ENCODE data around the gene DCHS1. TPM values are rescaled to one million over a fixed set of nuclear protein-coding genes. Genes with fewer than 3 reads are reported as not detected.

Gene DCHS1
- total RNA-seq, 4 donors from 2014 or later, result 22.2 to 59.8 (median 37.8) TPM

DNA sequence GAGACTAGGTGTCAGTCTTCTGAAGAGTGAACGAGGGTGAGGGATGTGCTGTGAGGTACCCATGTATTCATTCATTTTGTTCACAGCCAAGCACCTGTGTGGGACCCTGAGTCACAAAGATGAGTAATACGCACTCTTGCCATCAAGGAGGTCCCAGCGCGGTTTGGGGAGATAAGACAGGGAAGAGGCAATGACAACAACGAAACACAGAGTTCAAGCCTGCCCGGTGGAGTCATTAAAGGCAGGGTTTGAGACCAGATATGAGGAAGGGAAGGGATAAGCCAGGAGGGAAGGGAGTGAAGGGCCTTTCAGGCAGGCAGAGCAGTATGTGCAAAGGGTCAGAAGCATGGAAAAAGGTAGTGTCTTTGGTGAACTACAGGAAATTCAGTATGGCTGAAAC, 4.6 kb downstream of the DCHS1 start:
- no peak overlapping the region for H3K4me3 ChIP-seq
- H3K27me3 ChIP-seq, result no peaks in the 10 kb centered on the region
- H3K36me3 ChIP-seq, result no peaks in the 10 kb centered on the region
- TF ChIP-seq POLR2AphosphoS5 (IDR thresholded peaks at IDR 0.05) (no peak), EP300 (IDR thresholded peaks at IDR 0.05) (no peak), POLR2A (IDR thresholded peaks at IDR 0.05) (no peak)
- TF ChIP-seq, protein P1, sequence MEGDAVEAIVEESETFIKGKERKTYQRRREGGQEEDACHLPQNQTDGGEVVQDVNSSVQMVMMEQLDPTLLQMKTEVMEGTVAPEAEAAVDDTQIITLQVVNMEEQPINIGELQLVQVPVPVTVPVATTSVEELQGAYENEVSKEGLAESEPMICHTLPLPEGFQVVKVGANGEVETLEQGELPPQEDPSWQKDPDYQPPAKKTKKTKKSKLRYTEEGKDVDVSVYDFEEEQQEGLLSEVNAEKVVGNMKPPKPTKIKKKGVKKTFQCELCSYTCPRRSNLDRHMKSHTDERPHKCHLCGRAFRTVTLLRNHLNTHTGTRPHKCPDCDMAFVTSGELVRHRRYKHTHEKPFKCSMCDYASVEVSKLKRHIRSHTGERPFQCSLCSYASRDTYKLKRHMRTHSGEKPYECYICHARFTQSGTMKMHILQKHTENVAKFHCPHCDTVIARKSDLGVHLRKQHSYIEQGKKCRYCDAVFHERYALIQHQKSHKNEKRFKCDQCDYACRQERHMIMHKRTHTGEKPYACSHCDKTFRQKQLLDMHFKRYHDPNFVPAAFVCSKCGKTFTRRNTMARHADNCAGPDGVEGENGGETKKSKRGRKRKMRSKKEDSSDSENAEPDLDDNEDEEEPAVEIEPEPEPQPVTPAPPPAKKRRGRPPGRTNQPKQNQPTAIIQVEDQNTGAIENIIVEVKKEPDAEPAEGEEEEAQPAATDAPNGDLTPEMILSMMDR (IDR thresholded peaks at IDR 0.05), result no peak
- no peak for ATAC-seq
- 41 to 83% methylated on average over 5 to 6 of the region's 6 CpGs for WGBS, 2 donors (ENCODE audit: low coverage in 1 of 2)
- no peak overlapping the region for H3K27ac ChIP-seq
- no peaks in the 10 kb centered on the region for H3K9me3 ChIP-seq
- peaks cover 0 to 67% (median 27%) of the 10 kb centered on the region in 3 donors for H3K4me1 ChIP-seq

DNA sequence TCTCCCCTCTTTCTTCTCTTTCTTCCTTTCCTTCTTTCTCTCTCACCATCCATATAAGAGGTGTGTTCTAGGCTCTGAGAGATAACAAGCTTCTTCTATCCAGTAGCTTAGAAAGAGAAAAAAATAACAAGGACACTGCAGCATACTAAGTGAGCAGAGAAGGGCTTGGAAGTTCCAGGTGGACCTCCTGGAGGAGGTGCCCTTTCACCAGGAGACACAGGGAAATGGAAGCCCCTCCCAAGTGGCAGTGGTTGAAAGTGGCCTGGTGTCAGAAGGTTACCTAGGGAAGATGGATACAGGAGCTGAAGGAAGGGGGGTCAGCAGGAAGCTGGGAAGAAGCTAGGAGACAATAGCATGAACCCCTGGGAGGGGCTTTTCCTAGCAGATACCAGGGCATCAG, 5.5 kb downstream of the DCHS1 start:
- Histone ChIP-seq H3K27ac (no peak overlapping the region), H3K27me3 (no peaks in the 10 kb centered on the region), H3K9me3 (no peaks in the 10 kb centered on the region), H3K4me1 (peaks cover 0 to 73% (median 30%) of the 10 kb centered on the region in 3 donors), H3K4me3 (no peak overlapping the region), H3K36me3 (peaks cover 0 to under 1% of the 10 kb centered on the region in 2 donors)
- TF ChIP-seq EP300 (IDR thresholded peaks at IDR 0.05), result no peak
- no peak for TF ChIP-seq POLR2A (IDR thresholded peaks at IDR 0.05)
- TF ChIP-seq POLR2AphosphoS5 (IDR thresholded peaks at IDR 0.05), result no peak
- TF ChIP-seq, protein P1 (IDR thresholded peaks at IDR 0.05), result no peak
- no peak for ATAC-seq

DNA sequence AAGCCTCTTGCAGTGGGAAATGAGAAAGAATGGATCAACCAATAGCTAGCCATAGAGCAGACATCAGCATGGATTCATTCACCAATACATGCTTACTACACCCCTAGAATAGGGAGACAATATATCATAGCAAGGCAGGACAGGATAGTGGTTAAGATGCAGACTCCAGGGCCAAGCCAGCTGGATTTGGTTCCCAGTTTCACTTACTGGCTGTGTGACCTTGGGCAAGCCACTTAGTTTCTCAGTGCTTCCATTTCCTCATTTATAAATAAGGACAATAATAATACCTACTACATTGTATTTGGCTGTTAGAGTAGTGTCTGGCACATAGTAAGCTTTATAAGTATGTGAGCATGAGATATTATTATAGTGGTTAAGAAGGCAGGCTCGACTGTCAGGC, 7.1 kb downstream of the DCHS1 start:
- TF ChIP-seq POLR2A (IDR thresholded peaks at IDR 0.05) (no peak), EP300 (IDR thresholded peaks at IDR 0.05) (no peak), POLR2AphosphoS5 (IDR thresholded peaks at IDR 0.05) (no peak)
- TF ChIP-seq, protein P1 (IDR thresholded peaks at IDR 0.05), result no peak
- H3K27ac ChIP-seq, result peak overlapping the region in 2 of 4 donors; percentile 70 to 81
- peaks cover 0 to 7% of the 10 kb centered on the region in 2 donors for H3K36me3 ChIP-seq
- H3K27me3 ChIP-seq, result no peaks in the 10 kb centered on the region
- WGBS, 2 donors (ENCODE audit: low coverage in 1 of 2), result 21 to 40% methylated on average over 1 of the region's 1 CpG
- H3K4me3 ChIP-seq, result no peak overlapping the region
- ATAC-seq, result no peak
- peaks cover 0 to 63% (median 27%) of the 10 kb centered on the region in 3 donors for H3K4me1 ChIP-seq
- H3K9me3 ChIP-seq, result no peaks in the 10 kb centered on the region

DNA sequence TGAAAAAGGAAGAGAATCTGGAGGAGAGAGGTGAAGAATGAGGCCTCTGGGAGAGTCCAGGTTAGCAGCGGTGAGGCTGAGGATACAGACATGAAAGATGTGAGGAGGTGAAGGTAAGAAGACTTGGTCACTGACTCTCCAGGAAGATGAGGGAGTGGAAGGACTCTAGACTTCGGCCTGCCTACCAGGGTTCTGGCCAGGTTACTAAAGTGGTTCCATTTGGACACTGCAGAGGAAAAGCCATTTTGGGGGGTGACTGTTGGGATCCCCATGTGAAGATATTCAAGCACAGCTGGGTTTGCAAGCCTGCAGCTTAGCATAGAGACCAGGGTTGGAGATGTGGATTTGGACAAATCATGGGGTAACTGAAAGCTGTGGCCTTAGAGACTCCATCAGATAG, 7.8 kb downstream of the DCHS1 start:
- Histone ChIP-seq H3K27me3 (no peaks in the 10 kb centered on the region), H3K4me3 (no peak overlapping the region), H3K4me1 (peaks cover 0 to 56% (median 27%) of the 10 kb centered on the region in 3 donors), H3K36me3 (peaks cover 0 to 7% of the 10 kb centered on the region in 2 donors), H3K27ac (peak overlapping the region in 3 of 4 donors; percentile 70 to 81 (median 77)), H3K9me3 (no peaks in the 10 kb centered on the region)
- TF ChIP-seq POLR2A (IDR thresholded peaks at IDR 0.05) (no peak), POLR2AphosphoS5 (IDR thresholded peaks at IDR 0.05) (no peak), EP300 (IDR thresholded peaks at IDR 0.05) (no peak)
- TF ChIP-seq, protein P1 (IDR thresholded peaks at IDR 0.05), result no peak
- no peak for ATAC-seq
- WGBS, 2 donors (ENCODE audit: low coverage in 1 of 2), result 86 to 90% methylated on average over 1 to 2 of the region's 2 CpGs

DNA sequence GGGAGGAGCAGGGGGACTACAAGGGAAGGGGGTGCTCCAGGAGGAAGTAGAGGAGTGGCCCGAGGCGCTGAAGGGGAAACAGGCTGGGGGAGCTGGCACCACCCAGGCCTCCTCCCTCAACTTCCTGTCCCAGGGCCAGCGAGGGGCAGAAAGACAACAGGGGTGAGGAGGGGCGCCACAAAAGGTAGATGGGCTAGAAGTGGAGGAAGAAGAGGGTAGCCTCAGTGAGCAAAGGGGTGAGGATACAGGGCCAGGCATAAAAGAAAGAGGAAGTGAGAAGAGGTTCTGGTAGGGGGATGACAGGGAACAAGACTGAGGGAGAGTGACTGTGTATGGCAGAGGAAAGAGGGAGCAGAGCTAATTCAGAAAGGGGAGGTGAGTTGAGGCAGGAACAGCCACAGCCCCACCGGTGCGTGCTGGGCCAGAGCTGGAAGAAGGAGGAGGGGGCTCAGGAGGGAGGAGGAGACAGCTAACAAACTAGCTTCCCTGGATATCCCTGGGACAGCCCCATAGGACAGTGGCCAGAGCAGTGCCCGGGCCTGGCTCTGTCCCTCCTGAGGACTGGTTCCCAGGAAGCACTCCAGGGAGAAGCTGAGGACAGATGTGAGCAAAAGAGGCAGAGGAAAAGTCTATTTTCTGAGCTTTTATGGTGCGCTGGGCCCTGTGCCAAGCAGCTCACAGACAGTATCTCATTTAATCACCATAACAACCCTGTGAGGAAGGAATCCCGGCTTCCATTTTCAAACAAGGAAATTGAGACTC, 8.5 kb downstream of the DCHS1 start:
- no peak overlapping the region for H3K4me3 ChIP-seq
- H3K9me3 ChIP-seq, result no peaks in the 10 kb centered on the region
- TF ChIP-seq POLR2AphosphoS5 (IDR thresholded peaks at IDR 0.05) (no peak), POLR2A (IDR thresholded peaks at IDR 0.05) (no peak), EP300 (IDR thresholded peaks at IDR 0.05) (no peak)
- TF ChIP-seq, protein P1 (IDR thresholded peaks at IDR 0.05), result no peak
- ATAC-seq, result peak; percentile 39
- peaks cover 0 to 7% of the 10 kb centered on the region in 2 donors for H3K36me3 ChIP-seq
- 17 to 21% methylated on average over 5 to 9 of the region's 9 CpGs for WGBS, 2 donors (ENCODE audit: low coverage in 1 of 2)
- H3K27ac ChIP-seq, result peak overlapping the region in 3 of 4 donors; percentile 70 to 81 (median 77)
- no peaks in the 10 kb centered on the region for H3K27me3 ChIP-seq
- peaks cover 0 to 50% (median 27%) of the 10 kb centered on the region in 3 donors for H3K4me1 ChIP-seq
